ENCODE results near the gene CCDC63.

CCDC63 gene

DNA sequence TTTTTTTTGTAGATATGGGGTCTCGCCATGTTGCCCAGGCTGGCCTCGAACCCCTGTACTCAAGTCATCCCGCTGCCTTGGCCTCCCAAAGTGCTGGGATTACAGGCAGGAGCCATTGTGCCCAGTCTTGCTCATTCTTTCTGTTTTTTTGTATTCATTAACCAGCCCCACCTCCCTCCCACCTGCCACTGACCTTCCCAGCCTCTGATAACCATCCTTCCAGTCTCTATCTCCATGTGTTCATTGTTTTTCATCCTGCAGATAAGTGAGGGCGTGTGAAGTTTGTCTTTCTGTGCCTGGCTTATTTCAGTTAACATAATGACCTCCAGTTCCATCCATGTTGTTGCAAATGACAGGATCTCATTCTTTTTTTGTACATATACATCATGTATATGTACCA, 54.6 kb downstream of the CCDC63 start:
- no peak for DNase-seq (ENCODE audit: low read depth)
- TF ChIP-seq, protein P1, sequence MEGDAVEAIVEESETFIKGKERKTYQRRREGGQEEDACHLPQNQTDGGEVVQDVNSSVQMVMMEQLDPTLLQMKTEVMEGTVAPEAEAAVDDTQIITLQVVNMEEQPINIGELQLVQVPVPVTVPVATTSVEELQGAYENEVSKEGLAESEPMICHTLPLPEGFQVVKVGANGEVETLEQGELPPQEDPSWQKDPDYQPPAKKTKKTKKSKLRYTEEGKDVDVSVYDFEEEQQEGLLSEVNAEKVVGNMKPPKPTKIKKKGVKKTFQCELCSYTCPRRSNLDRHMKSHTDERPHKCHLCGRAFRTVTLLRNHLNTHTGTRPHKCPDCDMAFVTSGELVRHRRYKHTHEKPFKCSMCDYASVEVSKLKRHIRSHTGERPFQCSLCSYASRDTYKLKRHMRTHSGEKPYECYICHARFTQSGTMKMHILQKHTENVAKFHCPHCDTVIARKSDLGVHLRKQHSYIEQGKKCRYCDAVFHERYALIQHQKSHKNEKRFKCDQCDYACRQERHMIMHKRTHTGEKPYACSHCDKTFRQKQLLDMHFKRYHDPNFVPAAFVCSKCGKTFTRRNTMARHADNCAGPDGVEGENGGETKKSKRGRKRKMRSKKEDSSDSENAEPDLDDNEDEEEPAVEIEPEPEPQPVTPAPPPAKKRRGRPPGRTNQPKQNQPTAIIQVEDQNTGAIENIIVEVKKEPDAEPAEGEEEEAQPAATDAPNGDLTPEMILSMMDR (conservative IDR thresholded peaks at IDR 0.05; ENCODE audit: control insufficient read depth, insufficient read depth, low read depth, low read length): no peak
- H3K4me3 ChIP-seq (ENCODE audit: control insufficient read depth, low read depth, low read length): no peak overlapping the region

DNA sequence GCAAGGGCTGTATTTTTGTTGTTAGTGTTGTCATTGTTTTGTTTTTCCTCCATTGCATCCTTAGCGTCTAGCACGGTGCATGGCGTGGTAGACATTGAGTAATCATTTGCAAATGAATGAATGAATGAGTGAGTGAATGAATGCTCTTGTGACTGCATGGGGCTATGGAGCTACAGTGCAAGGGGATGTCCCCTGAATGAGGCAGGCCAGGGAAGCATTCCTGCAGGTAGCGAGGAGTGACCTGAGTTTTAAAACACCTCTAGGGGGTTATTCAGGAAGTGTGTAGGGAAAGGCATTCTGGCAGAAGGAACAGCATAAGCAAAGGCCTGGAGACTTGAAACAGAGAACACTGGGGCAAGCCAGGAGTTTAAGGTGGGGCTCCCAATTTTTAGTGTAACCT, 56.7 kb downstream of the CCDC63 start:
- DNase-seq (ENCODE audit: low read depth): no peak
- no peak overlapping the region for H3K4me3 ChIP-seq (ENCODE audit: control insufficient read depth, low read depth, low read length)
- TF ChIP-seq, protein P1 (conservative IDR thresholded peaks at IDR 0.05; ENCODE audit: control insufficient read depth, insufficient read depth, low read depth, low read length): no peak

DNA sequence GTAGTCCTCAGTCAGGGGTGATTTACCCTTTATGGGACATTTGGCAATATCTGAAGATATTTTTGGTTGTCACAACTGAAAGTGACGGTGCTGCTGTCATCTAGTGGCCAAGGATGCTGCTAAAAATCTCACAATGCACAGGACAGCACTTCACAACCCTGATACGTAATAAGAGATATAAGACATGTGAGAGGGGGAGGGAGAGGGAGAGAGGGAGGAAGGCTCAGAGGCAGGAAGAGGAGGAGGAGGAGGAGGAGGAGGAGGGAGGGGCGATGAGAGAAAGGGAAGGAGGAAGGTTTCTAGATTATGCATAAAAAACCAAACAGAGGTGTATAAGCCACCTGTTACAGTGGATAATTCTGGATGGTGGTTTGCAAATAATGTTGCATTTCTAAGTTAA, 59.3 kb downstream of the CCDC63 start:
- no peak overlapping the region for H3K4me3 ChIP-seq (ENCODE audit: control insufficient read depth, low read depth, low read length)
- DNase-seq (ENCODE audit: low read depth): no peak
- TF ChIP-seq, protein P1 (conservative IDR thresholded peaks at IDR 0.05; ENCODE audit: control insufficient read depth, insufficient read depth, low read depth, low read length): no peak

DNA sequence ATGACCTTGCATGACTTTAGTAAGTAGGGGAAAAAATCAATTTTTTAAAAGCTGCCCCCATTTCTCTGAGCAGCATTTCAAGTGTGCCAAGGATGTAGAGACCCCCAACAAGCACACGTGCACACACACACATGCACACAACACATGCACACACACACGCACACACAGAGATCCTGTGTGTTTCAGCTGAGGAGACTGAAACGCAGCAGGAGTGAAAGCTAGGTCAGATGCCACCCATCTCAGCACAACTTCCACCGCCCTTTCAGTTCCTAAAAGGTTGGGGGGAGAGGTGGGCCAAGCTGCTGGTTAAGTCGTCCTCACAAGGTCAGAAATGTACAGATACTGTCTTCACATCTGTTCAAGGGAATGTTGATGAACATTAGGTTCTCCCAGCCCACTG, 59.7 kb downstream of the CCDC63 start:
- TF ChIP-seq, protein P1 (conservative IDR thresholded peaks at IDR 0.05; ENCODE audit: control insufficient read depth, insufficient read depth, low read depth, low read length): no peak
- no peak for DNase-seq (ENCODE audit: low read depth)
- no peak overlapping the region for H3K4me3 ChIP-seq (ENCODE audit: control insufficient read depth, low read depth, low read length)

DNA sequence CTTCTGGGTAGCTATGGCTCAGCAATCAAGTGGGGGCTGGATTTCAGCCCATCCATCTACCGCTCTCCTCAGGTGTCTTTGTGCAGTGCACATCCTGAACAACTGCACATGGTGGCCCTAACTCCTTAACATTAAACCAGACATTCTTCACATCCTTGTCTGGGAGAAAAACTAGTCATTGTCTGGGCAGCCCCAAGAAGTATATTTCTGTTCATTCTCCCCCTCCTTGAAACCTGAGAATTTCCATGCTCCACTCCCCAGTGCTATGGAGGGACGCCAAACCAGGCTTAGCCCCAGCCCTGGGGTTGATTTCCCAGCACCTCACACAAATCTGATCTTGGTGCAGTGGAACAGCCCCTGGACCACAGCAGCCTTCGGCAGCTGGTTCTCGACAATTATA, 60.2 kb downstream of the CCDC63 start:
- no peak overlapping the region for H3K4me3 ChIP-seq (ENCODE audit: control insufficient read depth, low read depth, low read length)
- TF ChIP-seq, protein P1 (conservative IDR thresholded peaks at IDR 0.05; ENCODE audit: control insufficient read depth, insufficient read depth, low read depth, low read length): no peak
- no peak for DNase-seq (ENCODE audit: low read depth)

DNA sequence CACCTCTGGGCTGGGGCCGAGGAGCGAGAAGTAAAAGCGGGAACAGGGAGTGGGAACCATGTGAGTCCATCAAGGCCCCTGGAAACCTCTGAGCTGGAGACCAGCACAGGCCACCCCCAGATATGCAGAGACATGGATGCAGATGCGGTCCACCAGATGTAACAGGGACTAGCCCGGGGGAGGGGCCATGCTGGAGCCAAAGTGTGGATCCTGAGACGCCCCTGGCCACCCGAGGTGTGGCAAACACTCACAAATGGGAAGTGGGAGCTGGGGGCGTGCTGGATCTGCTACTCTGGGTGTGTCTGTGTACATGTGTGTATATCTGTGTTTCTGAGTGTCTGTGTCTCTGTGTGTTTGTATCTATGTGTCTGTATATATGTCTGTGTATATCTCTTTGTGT, 60.8 kb downstream of the CCDC63 start:
- no peak for DNase-seq (ENCODE audit: low read depth)
- no peak overlapping the region for H3K4me3 ChIP-seq (ENCODE audit: control insufficient read depth, low read depth, low read length)
- TF ChIP-seq, protein P1 (conservative IDR thresholded peaks at IDR 0.05; ENCODE audit: control insufficient read depth, insufficient read depth, low read depth, low read length): no peak

Measured in fibroblast of mammary gland (primary cell).